Testis (tissue), 2 donors: ENCODE measurements around the gene ARL15.

Experiments used
- CTCF ChIP-seq, 3 experiments: fragments of 450-650 bp in 2 of 3; fragments of 200-600 bp in 1 of 3; sonication (generic) in 1 of 3; IDR thresholded peaks; one replicate each; pipeline ENCODE4 v1.5.1; 2016 to 2019; ENCODE audit warnings: antibody characterized with exemption in 3 of 3, mild to moderate bottlenecking in 2 of 3, moderate library complexity in 1 of 3
- POLR2A ChIP-seq: fragments of 450-650 bp; IDR thresholded peaks from one replicate; pipeline ENCODE4 v1.6.1; 2017; ENCODE audit warnings: antibody characterized with exemption, mild to moderate bottlenecking, moderate library complexity

GRCh38 chr5:53882006-53882675, 428.2 kb downstream of the ARL15 start:
- no peak for TF ChIP-seq CTCF (IDR thresholded peaks at IDR 0.05)
- no peak for TF ChIP-seq POLR2A
